ENCODE data around the gene ATF7IP2.
"Not testable (repeated sequence)": the region's sequence is repeated elsewhere in the genome, so short reads cannot be mapped to it uniquely, and the experiment has no call there.

GRCh38 chr16:10361747-10362076 lies 24.1 kb upstream of the ATF7IP2 start:
- not testable (repeated sequence) for TF ChIP-seq CTCF, POLR2A, POLR2AphosphoS5 (IDR thresholded peaks at IDR 0.05)
